ENCODE measurements around the gene LRP1B. TPM values are rescaled to one million over a fixed set of nuclear protein-coding genes. Genes with fewer than 3 reads are reported as not detected.
A peak's percentile ranks its signal among the peaks of the same experiment; 100 is the strongest.

The LRP1B gene
- polyA plus RNA-seq, 2 of the 4 experiments (the other 2 are of a cell fraction), result 0.03 TPM; not detected in 1

DNA sequence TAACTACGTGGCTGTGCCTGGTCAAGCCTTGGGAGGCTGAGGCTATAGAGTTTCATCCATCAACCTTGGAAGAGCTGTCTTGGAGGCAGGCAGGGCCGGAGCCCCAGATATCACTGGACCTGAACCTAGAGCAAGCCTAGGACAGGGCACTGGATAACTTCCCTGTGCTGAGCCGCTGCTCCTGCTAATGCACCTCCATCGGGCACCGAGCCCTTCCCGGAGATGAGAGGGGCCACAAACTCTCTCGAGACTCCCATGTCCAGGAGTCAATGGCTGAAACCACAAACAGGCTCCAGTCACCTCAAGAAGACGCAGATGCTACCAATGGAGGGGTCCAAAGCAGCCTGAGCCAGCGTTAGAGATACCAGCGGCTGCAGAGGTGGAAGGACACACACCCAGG lies 866.0 kb downstream of the LRP1B start (continued):
- TF ChIP-seq, protein P1, sequence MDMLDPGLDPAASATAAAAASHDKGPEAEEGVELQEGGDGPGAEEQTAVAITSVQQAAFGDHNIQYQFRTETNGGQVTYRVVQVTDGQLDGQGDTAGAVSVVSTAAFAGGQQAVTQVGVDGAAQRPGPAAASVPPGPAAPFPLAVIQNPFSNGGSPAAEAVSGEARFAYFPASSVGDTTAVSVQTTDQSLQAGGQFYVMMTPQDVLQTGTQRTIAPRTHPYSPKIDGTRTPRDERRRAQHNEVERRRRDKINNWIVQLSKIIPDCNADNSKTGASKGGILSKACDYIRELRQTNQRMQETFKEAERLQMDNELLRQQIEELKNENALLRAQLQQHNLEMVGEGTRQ (IDR thresholded peaks at IDR 0.05), result no peak
- TF ChIP-seq SREBF2 (IDR thresholded peaks at IDR 0.05) (no peak), HEYL (CRISPR knock-in tag; IDR thresholded peaks at IDR 0.05) (no peak), RFX5 (IDR thresholded peaks at IDR 0.05) (no peak), NR3C1 (IDR thresholded peaks at IDR 0.05) (no peak), FOXS1 (CRISPR knock-in tag; IDR thresholded peaks at IDR 0.05) (no peak), ZNF302 (CRISPR knock-in tag; IDR thresholded peaks at IDR 0.05) (no peak)

DNA sequence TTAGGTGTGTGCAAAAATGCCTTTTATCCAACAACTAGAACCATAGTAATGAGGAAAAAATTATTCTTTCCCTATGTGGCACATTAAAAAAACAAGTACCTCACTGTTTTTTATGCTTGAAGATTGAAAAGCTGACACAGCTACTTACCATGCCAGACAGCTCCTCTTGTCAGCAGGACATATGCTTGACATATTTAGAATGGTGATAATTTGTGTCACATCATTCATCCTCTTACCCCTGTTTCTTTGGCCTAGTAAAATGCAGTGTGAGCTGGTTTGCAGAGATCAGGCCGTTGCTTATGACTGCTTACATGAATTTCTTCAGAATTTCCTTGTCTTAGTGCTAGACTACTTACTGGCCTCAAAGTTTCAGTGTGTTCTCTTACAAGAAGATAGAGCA lies 869.9 kb downstream of the LRP1B start:
- TF ChIP-seq POLR2AphosphoS2 (conservative IDR thresholded peaks at IDR 0.05; ENCODE audit: low read length) (no peak), HOXB13 (CRISPR knock-in tag; IDR thresholded peaks at IDR 0.05; ENCODE audit: low read depth) (no peak), CEBPB (IDR thresholded peaks at IDR 0.05) (no peak), GATA3 (IDR thresholded peaks at IDR 0.05; ENCODE audit: borderline replicate concordance) (no peak), ZC3H11A (IDR thresholded peaks at IDR 0.05) (no peak), RARB (CRISPR knock-in tag; IDR thresholded peaks at IDR 0.05) (no peak), ZFP36 (IDR thresholded peaks at IDR 0.05; ENCODE audit: borderline replicate concordance, partially characterized antibody) (no peak), ESRRA (IDR thresholded peaks at IDR 0.05; ENCODE audit: borderline replicate concordance, low read length) (no peak)
- TF ChIP-seq, protein P2, sequence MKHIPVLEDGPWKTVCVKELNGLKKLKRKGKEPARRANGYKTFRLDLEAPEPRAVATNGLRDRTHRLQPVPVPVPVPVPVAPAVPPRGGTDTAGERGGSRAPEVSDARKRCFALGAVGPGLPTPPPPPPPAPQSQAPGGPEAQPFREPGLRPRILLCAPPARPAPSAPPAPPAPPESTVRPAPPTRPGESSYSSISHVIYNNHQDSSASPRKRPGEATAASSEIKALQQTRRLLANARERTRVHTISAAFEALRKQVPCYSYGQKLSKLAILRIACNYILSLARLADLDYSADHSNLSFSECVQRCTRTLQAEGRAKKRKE (CRISPR knock-in tag; IDR thresholded peaks at IDR 0.05; ENCODE audit: low read depth), result no peak
- TF ChIP-seq, protein P3, sequence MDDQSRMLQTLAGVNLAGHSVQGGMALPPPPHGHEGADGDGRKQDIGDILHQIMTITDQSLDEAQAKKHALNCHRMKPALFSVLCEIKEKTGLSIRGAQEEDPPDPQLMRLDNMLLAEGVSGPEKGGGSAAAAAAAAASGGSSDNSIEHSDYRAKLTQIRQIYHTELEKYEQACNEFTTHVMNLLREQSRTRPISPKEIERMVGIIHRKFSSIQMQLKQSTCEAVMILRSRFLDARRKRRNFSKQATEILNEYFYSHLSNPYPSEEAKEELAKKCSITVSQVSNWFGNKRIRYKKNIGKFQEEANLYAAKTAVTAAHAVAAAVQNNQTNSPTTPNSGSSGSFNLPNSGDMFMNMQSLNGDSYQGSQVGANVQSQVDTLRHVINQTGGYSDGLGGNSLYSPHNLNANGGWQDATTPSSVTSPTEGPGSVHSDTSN (IDR thresholded peaks at IDR 0.05), result no peak
- TF ChIP-seq, protein P4, sequence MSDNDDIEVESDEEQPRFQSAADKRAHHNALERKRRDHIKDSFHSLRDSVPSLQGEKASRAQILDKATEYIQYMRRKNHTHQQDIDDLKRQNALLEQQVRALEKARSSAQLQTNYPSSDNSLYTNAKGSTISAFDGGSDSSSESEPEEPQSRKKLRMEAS (IDR thresholded peaks at IDR 0.05), result no peak
- TF ChIP-seq, protein P1 (IDR thresholded peaks at IDR 0.05), result no peak
- H3K4me2 ChIP-seq, result no peak overlapping the region
- ATAC-seq (no peak), DNase-seq (ENCODE audit: low read depth in 1 of 2, low spot score in 1 of 2) (no peak), FAIRE-seq (no peak)
- no peak overlapping the region for H3K4me3 ChIP-seq
- H3K4me1 ChIP-seq, result no peaks in the 10 kb centered on the region
- ChIA-PET POLR2A (no interaction called here), CTCF (no interaction called here)
- WGBS (ENCODE audit: missing lambda C conversion rate), result 32% methylated on average over 1 of the region's 1 CpG
- H3K27ac ChIP-seq, result no peak overlapping the region
- H3K9me3 ChIP-seq, result no peaks in the 10 kb centered on the region

DNA sequence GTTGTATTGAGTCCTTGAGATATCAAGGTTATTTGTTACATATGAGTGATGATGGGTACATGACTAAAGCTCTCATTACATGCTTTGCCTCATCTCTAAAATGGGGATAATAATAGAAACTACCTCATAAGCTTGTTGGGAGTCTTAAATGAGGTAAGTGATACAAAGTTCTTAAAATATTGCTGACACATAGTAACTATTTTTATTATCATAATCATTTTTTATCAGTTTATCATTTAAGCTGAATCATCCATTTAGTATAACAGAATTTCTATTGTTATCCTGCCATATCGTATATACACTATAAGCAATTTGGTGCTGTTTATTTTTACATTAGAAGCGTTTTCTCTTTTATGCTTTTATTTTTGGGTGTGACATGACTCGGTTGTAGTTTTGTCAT lies 871.1 kb downstream of the LRP1B start:
- ATAC-seq, result no peak

More for the DNA sequence above, 871.1 kb downstream of the LRP1B start:
- FAIRE-seq, result no peak
- H3K9me3 ChIP-seq, result no peaks in the 10 kb centered on the region
- no peak overlapping the region for H3K4me2 ChIP-seq
- H3K27ac ChIP-seq, result no peak overlapping the region
- 69% methylated on average over 3 of the region's 3 CpGs for whole genome bisulfite sequencing (ENCODE audit: missing lambda C conversion rate)
- no peak for TF ChIP-seq GATA3 (IDR thresholded peaks at IDR 0.05; ENCODE audit: borderline replicate concordance)
- no peak for TF ChIP-seq BHLHE40 (IDR thresholded peaks at IDR 0.05; ENCODE audit: low read depth, low read length)
- no peak for TF ChIP-seq RAD21 (conservative IDR thresholded peaks at IDR 0.05 in 1 of 2, IDR thresholded peaks at IDR 0.05 in 1 of 2)
- TF ChIP-seq CHD2 (IDR thresholded peaks at IDR 0.05; ENCODE audit: low read length, partially characterized antibody), result no peak
- TF ChIP-seq, protein P5, sequence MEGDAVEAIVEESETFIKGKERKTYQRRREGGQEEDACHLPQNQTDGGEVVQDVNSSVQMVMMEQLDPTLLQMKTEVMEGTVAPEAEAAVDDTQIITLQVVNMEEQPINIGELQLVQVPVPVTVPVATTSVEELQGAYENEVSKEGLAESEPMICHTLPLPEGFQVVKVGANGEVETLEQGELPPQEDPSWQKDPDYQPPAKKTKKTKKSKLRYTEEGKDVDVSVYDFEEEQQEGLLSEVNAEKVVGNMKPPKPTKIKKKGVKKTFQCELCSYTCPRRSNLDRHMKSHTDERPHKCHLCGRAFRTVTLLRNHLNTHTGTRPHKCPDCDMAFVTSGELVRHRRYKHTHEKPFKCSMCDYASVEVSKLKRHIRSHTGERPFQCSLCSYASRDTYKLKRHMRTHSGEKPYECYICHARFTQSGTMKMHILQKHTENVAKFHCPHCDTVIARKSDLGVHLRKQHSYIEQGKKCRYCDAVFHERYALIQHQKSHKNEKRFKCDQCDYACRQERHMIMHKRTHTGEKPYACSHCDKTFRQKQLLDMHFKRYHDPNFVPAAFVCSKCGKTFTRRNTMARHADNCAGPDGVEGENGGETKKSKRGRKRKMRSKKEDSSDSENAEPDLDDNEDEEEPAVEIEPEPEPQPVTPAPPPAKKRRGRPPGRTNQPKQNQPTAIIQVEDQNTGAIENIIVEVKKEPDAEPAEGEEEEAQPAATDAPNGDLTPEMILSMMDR (IDR thresholded peaks at IDR 0.05), result no peak
- TF ChIP-seq MAFK (IDR thresholded peaks at IDR 0.05; ENCODE audit: partially characterized antibody), result peak; percentile 64
- TF ChIP-seq FOXS1 (CRISPR knock-in tag; IDR thresholded peaks at IDR 0.05), result no peak
- ChIA-PET POLR2A (no interaction called here), CTCF (no interaction called here)
- no peak overlapping the region for H3K4me3 ChIP-seq
- no peaks in the 10 kb centered on the region for H3K4me1 ChIP-seq
- DNase-seq (ENCODE audit: low read depth in 1 of 2, low spot score in 1 of 2), result no peak

All from A549 (cell line).